H7 (cell line): Measurements from ENCODE around the gene TNPO1. TPM values are rescaled to one million over a fixed set of nuclear protein-coding genes. Genes with fewer than 3 reads are reported as not detected.

Source experiments
- DNase-seq: peaks from one replicate; pipeline ENCODE4 v3.0.0; 2012
- H3K27me3 ChIP-seq: 2 replicates; pipeline ENCODE4 v1.6.0; 2011; ENCODE audit warnings: mild to moderate bottlenecking, low read length; ENCODE audit not compliant: control insufficient read depth, insufficient read depth
- H3K36me3 ChIP-seq: replicated peaks from 2 replicates; pipeline ENCODE4 v1.5.1; 2011; ENCODE audit warnings: low read length; ENCODE audit not compliant: control insufficient read depth, insufficient read depth
- H3K4me3 ChIP-seq: 2 replicates; pipeline ENCODE4 v1.5.1; 2011; ENCODE audit warnings: low read depth, mild to moderate bottlenecking, control low read depth, low read length, moderate library complexity; ENCODE audit not compliant: insufficient read depth
- total RNA-seq: library from RNA; depleted of rRNA; stranded (reverse); fragments of >200 nt; shearing (Covaris generic); gene quantifications from 2 replicates; pipeline ENCODE4 v1.2.3, GENCODE V29; 2014

TNPO1 gene
- total RNA-seq, 1 experiment from 2014 or later, result 181 TPM

GRCh38 chr5:72854419-72854818 lies 38.0 kb downstream of the TNPO1 start:
- H3K27me3 ChIP-seq, result no peaks in the 10 kb centered on the region
- H3K36me3 ChIP-seq, result peaks cover 4% of the 10 kb centered on the region
- H3K4me3 ChIP-seq, result no peak overlapping the region
- DNase-seq, result no peak

GRCh38 chr5:72855821-72856220 lies 39.4 kb downstream of the TNPO1 start:
- Histone ChIP-seq H3K27me3 (no peaks in the 10 kb centered on the region), H3K36me3 (peaks cover 4% of the 10 kb centered on the region), H3K4me3 (no peak overlapping the region)
- DNase-seq, result no peak

GRCh38 chr5:72857396-72857795 lies 40.9 kb downstream of the TNPO1 start:
- H3K4me3 ChIP-seq, result no peak overlapping the region
- H3K27me3 ChIP-seq, result no peaks in the 10 kb centered on the region
- H3K36me3 ChIP-seq, result peaks cover 10% of the 10 kb centered on the region
- no peak for DNase-seq

GRCh38 chr5:72859127-72859526 lies 42.7 kb downstream of the TNPO1 start:
- H3K4me3 ChIP-seq, result no peak overlapping the region
- H3K27me3 ChIP-seq, result no peaks in the 10 kb centered on the region
- peaks cover 16% of the 10 kb centered on the region for H3K36me3 ChIP-seq
- no peak for DNase-seq

GRCh38 chr5:72860499-72860898 lies 44.0 kb downstream of the TNPO1 start:
- peaks cover 16% of the 10 kb centered on the region for H3K36me3 ChIP-seq
- no peaks in the 10 kb centered on the region for H3K27me3 ChIP-seq
- no peak overlapping the region for H3K4me3 ChIP-seq
- DNase-seq, result no peak

- DNase-seq, result no peak
- H3K36me3 ChIP-seq, result peaks cover 15% of the 10 kb centered on the region
- H3K27me3 ChIP-seq, result no peaks in the 10 kb centered on the region
Measured at GRCh38 chr5:72871366-72872024, 55.0 kb downstream of the TNPO1 start.

GRCh38 chr5:72878854-72879253 lies 62.4 kb downstream of the TNPO1 start:
- H3K27me3 ChIP-seq, result no peaks in the 10 kb centered on the region
- no peak for DNase-seq
- peaks cover 17% of the 10 kb centered on the region for H3K36me3 ChIP-seq
- no peak overlapping the region for H3K4me3 ChIP-seq

More at GRCh38 chr5:72871366-72872024, 55.0 kb downstream of the TNPO1 start:
- H3K4me3 ChIP-seq, result no peak overlapping the region

GRCh38 chr5:72882989-72883388 lies 66.5 kb downstream of the TNPO1 start:
- DNase-seq, result no peak

GRCh38 chr5:72883850-72884249 lies 67.4 kb downstream of the TNPO1 start:
- no peaks in the 10 kb centered on the region for H3K27me3 ChIP-seq
- H3K4me3 ChIP-seq, result no peak overlapping the region
- peaks cover 22% of the 10 kb centered on the region for H3K36me3 ChIP-seq
- no peak for DNase-seq

More at GRCh38 chr5:72882989-72883388, 66.5 kb downstream of the TNPO1 start:
- H3K36me3 ChIP-seq, result peaks cover 19% of the 10 kb centered on the region
- H3K27me3 ChIP-seq, result no peaks in the 10 kb centered on the region
- no peak overlapping the region for H3K4me3 ChIP-seq

- no peak for DNase-seq
- no peak overlapping the region for H3K4me3 ChIP-seq
- no peaks in the 10 kb centered on the region for H3K27me3 ChIP-seq
- H3K36me3 ChIP-seq, result peaks cover 24% of the 10 kb centered on the region
Measured at GRCh38 chr5:72884892-72885291, 68.4 kb downstream of the TNPO1 start.

- no peaks in the 10 kb centered on the region for H3K27me3 ChIP-seq
- H3K4me3 ChIP-seq, result no peak overlapping the region
- no peak for DNase-seq
- H3K36me3 ChIP-seq, result peaks cover 25% of the 10 kb centered on the region
Measured at GRCh38 chr5:72885824-72886223, 69.4 kb downstream of the TNPO1 start.

- Histone ChIP-seq H3K4me3 (no peak overlapping the region), H3K36me3 (peaks cover 24% of the 10 kb centered on the region), H3K27me3 (no peaks in the 10 kb centered on the region)
- no peak for DNase-seq
Measured at GRCh38 chr5:72888595-72888994, 72.1 kb downstream of the TNPO1 start.

- H3K27me3 ChIP-seq, result no peaks in the 10 kb centered on the region
- peaks cover 30% of the 10 kb centered on the region for H3K36me3 ChIP-seq
- no peak overlapping the region for H3K4me3 ChIP-seq
- no peak for DNase-seq
Measured at GRCh38 chr5:72889324-72889723, 72.9 kb downstream of the TNPO1 start.

- Histone ChIP-seq H3K27me3 (no peaks in the 10 kb centered on the region), H3K4me3 (no peak overlapping the region), H3K36me3 (peaks cover 25% of the 10 kb centered on the region)
- DNase-seq, result no peak
Measured at GRCh38 chr5:72892846-72893245, 76.4 kb downstream of the TNPO1 start.

GRCh38 chr5:72895758-72896157 lies 79.3 kb downstream of the TNPO1 start:
- H3K4me3 ChIP-seq, result no peak overlapping the region
- peaks cover 18% of the 10 kb centered on the region for H3K36me3 ChIP-seq
- H3K27me3 ChIP-seq, result no peaks in the 10 kb centered on the region

GRCh38 chr5:72906806-72907205 lies 90.3 kb downstream of the TNPO1 start:
- H3K4me3 ChIP-seq, result no peak overlapping the region
- H3K36me3 ChIP-seq, result peaks cover 6% of the 10 kb centered on the region
- no peak for DNase-seq
- no peaks in the 10 kb centered on the region for H3K27me3 ChIP-seq

More at GRCh38 chr5:72895758-72896157, 79.3 kb downstream of the TNPO1 start:
- DNase-seq, result no peak
